Right ventricle myocardium inferior (tissue), 1 donor: ENCODE measurements around the gene ANKRD36. TPM values are rescaled to one million over a fixed set of nuclear protein-coding genes. Genes with fewer than 3 reads are reported as not detected.
A peak's percentile ranks its signal among the peaks of the same experiment; 100 is the strongest.
"Not testable (repeated sequence)": the region's sequence is repeated elsewhere in the genome, so short reads cannot be mapped to it uniquely, and the experiment has no call there.

ENCODE experiments used
- ATAC-seq: fragments of 200-7000 bp; cut with Tn5 transposase; one replicate; pipeline ENCODE4 v1.9.1; 2020; ENCODE audit warnings: mild to moderate bottlenecking, moderate library complexity
- DNase-seq: peaks from one replicate; pipeline ENCODE4 v3.0.0; 2021; ENCODE audit errors: missing footprints
- intact Hi-C: fragments of 100-400 bp; cut with DNase I; formaldehyde crosslinking; loops from one replicate; pipeline ENCODE4 v1.11.0; 2022
- total RNA-seq: library from RNA; stranded (reverse); fragmentation: NEBNext Ultra II Directional; extraction: Animal tissue kit (Norgen Biotek cat#: 25700); gene quantifications from one replicate; pipeline ENCODE4 v1.2.1, GENCODE V29; 2021
- donor health status: DM: no; HTN: yes; CAD: no; lungs with severe emphysema.

Gene ANKRD36
- total RNA-seq, 1 donor from 2014 or later = 5.6 TPM

- intact Hi-C loops, DNase-seq, ATAC-seq: not testable (repeated sequence)
Observed at GRCh38 chr2:97233660-97234295, 120.8 kb downstream of the ANKRD36 start.

GRCh38 chr2:97261192-97261591, 148.2 kb downstream of the ANKRD36 start:
- ATAC-seq = not testable (repeated sequence)

GRCh38 chr2:97266449-97266848, 153.5 kb downstream of the ANKRD36 start:
- ATAC-seq, DNase-seq, intact Hi-C loops: not testable (repeated sequence)

More at GRCh38 chr2:97261192-97261591, 148.2 kb downstream of the ANKRD36 start:
- intact Hi-C loops, DNase-seq: not testable (repeated sequence)

GRCh38 chr2:97267411-97268074, 154.6 kb downstream of the ANKRD36 start:
- ATAC-seq = no peak
- peak; percentile 51 for DNase-seq
- intact Hi-C loops = no loop called here

- ATAC-seq, intact Hi-C loops: not testable (repeated sequence)
- DNase-seq = peak; percentile 34
Observed at GRCh38 chr2:97268075-97268591, 155.2 kb downstream of the ANKRD36 start.

GRCh38 chr2:97276232-97276798, 163.4 kb downstream of the ANKRD36 start:
- not testable (repeated sequence) for DNase-seq
- peak; percentile 16 for ATAC-seq

GRCh38 chr2:97285187-97285586, 172.2 kb downstream of the ANKRD36 start:
- DNase-seq, intact Hi-C loops, ATAC-seq: not testable (repeated sequence)

More at GRCh38 chr2:97276232-97276798, 163.4 kb downstream of the ANKRD36 start:
- intact Hi-C loops = not testable (repeated sequence)

- intact Hi-C loops, ATAC-seq, DNase-seq: not testable (repeated sequence)
Observed at GRCh38 chr2:97293687-97294086, 180.7 kb downstream of the ANKRD36 start.

Other genes starting within 250 kb of the ANKRD36 start
- gene SEMA4C, start 243.1 kb upstream of the ANKRD36 start, total RNA-seq = 22.7 TPM
- not detected for gene FAM178B, start 126.6 kb upstream of the ANKRD36 start, total RNA-seq
- gene FAHD2B, start 18.3 kb upstream of the ANKRD36 start, total RNA-seq = 34.2 TPM